GM12878 (cell line): ENCODE results near the gene DGCR8.

ENCODE experiments used
- BCL11A ChIP-seq: IDR thresholded peaks from 2 replicates; pipeline ENCODE4 v1.6.1; 2011; ENCODE audit warnings: low read depth, low read length
- CHD4 ChIP-seq: fragments of 200-600 bp; sonication (generic); IDR thresholded peaks from 2 replicates; pipeline ENCODE4 v1.6.1; 2016; ENCODE audit warnings: mild to moderate bottlenecking
- CREB1 ChIP-seq: IDR thresholded peaks from 2 replicates; pipeline ENCODE4 v1.6.1; 2012; ENCODE audit warnings: low read depth, mild to moderate bottlenecking, inconsistent platforms
- CTCF ChIP-seq, 3 experiments: IDR thresholded peaks in 2 of 3; conservative IDR thresholded peaks in 1 of 3; 2 replicates each; pipeline ENCODE4 v1.5.1; 2011; ENCODE audit warnings: low read depth in 3 of 3, low read length in 3 of 3, mild to moderate bottlenecking in 3 of 3, control low read depth in 2 of 3, moderate library complexity in 2 of 3, inconsistent platforms in 1 of 3, mixed read lengths in 1 of 3; ENCODE audit not compliant: control insufficient read depth in 2 of 3, insufficient read depth in 1 of 3; ENCODE audit errors: extremely low read depth in 1 of 3
- HCFC1 ChIP-seq: fragments of 150-350 bp; IDR thresholded peaks from 2 replicates; pipeline ENCODE4 v1.6.1; 2014; ENCODE audit warnings: low read length
- NFYB ChIP-seq: IDR thresholded peaks from 2 replicates; pipeline ENCODE4 v1.6.1; 2011; ENCODE audit warnings: low read depth, mild to moderate bottlenecking, low read length, improper control_type of control experiment, moderate library complexity; ENCODE audit not compliant: insufficient read depth
- POLR2AphosphoS5 ChIP-seq: IDR thresholded peaks from 2 replicates; pipeline ENCODE4 v1.6.1; 2011; ENCODE audit warnings: mild to moderate bottlenecking, low read length, inconsistent platforms
- REST ChIP-seq: IDR thresholded peaks from 2 replicates; pipeline ENCODE4 v1.6.1; 2012; ENCODE audit warnings: mild to moderate bottlenecking, low read depth, low read length
- SIN3A ChIP-seq: IDR thresholded peaks from 2 replicates; pipeline ENCODE4 v1.6.1; 2012; ENCODE audit warnings: low read depth, low read length, improper control_type of control experiment
- TCF12 ChIP-seq: IDR thresholded peaks from 2 replicates; pipeline ENCODE4 v1.6.1; 2011; ENCODE audit warnings: low read depth, mild to moderate bottlenecking, low read length
- YBX1 ChIP-seq: fragments of 450-650 bp; IDR thresholded peaks from 2 replicates; pipeline ENCODE4 v1.6.1; 2016; ENCODE audit warnings: antibody characterized with exemption
- TF ChIP-seq, protein P1 (sequence below): fragments of 450-650 bp; IDR thresholded peaks from 2 replicates; pipeline ENCODE4 v1.6.1; 2017; ENCODE audit warnings: mild to moderate bottlenecking
- TF ChIP-seq, protein P2 (sequence below): fragments of 450-650 bp; IDR thresholded peaks from 2 replicates; pipeline ENCODE4 v1.6.1; 2017; ENCODE audit warnings: antibody characterized with exemption, mild to moderate bottlenecking, moderate library complexity

DNA sequence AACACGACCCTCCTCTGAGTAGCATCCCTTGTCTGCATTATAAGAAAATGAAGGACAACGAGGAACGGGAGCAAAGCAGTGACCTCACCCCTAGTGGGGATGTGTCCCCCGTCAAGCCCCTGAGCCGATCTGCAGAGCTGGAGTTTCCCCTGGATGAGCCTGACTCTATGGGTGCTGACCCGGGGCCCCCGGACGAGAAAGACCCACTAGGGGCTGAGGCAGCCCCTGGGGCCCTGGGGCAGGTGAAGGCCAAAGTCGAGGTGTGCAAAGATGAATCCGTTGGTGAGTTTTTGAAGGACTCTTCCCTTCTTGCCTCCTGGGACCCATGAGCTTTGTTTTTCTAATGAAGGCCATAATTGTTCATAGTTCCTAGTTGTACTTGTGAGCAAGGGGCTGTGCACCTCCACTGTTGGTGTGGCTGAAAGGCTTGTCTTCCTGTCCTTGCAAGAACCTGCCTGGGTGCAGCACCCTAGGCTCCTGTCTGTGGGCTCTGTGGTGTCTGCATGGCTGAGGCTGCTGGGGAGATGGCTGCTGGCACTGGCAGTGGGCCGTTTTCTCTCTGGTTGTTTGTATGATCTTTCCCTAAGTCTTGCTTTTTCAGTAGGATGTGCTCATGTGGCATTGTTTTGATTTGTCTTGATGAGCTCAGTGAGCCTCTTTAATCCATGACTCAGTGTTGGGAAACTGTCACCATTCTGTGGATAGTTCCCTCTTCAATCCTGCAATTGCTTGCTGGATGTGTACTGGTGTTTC is 10.1 kb downstream of the DGCR8 start:
- no peak for TF ChIP-seq CTCF (IDR thresholded peaks at IDR 0.05 in 2 of 3, conservative IDR thresholded peaks at IDR 0.05 in 1 of 3; ENCODE audit: control insufficient read depth in 2 of 3, extremely low read depth in 1 of 3, insufficient read depth in 1 of 3, low read depth in 3 of 3, low read length in 3 of 3)
- TF ChIP-seq NFYB: no peak
- TF ChIP-seq TCF12: no peak
- TF ChIP-seq POLR2AphosphoS5: no peak
- TF ChIP-seq HCFC1: no peak
- TF ChIP-seq CHD4: no peak
- TF ChIP-seq, protein P1, sequence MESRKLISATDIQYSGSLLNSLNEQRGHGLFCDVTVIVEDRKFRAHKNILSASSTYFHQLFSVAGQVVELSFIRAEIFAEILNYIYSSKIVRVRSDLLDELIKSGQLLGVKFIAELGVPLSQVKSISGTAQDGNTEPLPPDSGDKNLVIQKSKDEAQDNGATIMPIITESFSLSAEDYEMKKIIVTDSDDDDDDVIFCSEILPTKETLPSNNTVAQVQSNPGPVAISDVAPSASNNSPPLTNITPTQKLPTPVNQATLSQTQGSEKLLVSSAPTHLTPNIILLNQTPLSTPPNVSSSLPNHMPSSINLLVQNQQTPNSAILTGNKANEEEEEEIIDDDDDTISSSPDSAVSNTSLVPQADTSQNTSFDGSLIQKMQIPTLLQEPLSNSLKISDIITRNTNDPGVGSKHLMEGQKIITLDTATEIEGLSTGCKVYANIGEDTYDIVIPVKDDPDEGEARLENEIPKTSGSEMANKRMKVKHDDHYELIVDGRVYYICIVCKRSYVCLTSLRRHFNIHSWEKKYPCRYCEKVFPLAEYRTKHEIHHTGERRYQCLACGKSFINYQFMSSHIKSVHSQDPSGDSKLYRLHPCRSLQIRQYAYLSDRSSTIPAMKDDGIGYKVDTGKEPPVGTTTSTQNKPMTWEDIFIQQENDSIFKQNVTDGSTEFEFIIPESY: no peak
- TF ChIP-seq SIN3A: no peak
- no peak for TF ChIP-seq REST
- no peak for TF ChIP-seq CREB1
- no peak for TF ChIP-seq BCL11A
- TF ChIP-seq YBX1: no peak
- TF ChIP-seq, protein P2, sequence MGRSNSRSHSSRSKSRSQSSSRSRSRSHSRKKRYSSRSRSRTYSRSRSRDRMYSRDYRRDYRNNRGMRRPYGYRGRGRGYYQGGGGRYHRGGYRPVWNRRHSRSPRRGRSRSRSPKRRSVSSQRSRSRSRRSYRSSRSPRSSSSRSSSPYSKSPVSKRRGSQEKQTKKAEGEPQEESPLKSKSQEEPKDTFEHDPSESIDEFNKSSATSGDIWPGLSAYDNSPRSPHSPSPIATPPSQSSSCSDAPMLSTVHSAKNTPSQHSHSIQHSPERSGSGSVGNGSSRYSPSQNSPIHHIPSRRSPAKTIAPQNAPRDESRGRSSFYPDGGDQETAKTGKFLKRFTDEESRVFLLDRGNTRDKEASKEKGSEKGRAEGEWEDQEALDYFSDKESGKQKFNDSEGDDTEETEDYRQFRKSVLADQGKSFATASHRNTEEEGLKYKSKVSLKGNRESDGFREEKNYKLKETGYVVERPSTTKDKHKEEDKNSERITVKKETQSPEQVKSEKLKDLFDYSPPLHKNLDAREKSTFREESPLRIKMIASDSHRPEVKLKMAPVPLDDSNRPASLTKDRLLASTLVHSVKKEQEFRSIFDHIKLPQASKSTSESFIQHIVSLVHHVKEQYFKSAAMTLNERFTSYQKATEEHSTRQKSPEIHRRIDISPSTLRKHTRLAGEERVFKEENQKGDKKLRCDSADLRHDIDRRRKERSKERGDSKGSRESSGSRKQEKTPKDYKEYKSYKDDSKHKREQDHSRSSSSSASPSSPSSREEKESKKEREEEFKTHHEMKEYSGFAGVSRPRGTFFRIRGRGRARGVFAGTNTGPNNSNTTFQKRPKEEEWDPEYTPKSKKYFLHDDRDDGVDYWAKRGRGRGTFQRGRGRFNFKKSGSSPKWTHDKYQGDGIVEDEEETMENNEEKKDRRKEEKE: no peak
